RWPE1 (cell line): Measurements from ENCODE around the gene SYT2.

Experiments
- CTCF ChIA-PET: fragments of 350-600 bp; sonication (Branson Sonifier 250); formaldehyde crosslinking; extraction: SDS; loops from one replicate; lab custom pipeline; 2021; lab: Yijun Ruan, JAX
- POLR2A ChIA-PET: fragments of 400-600 bp; formaldehyde crosslinking; extraction: SDS; loops from one replicate; lab custom pipeline; 2020; ENCODE audit warnings: antibody characterized with exemption; ENCODE audit not compliant: low non-redundant PET; lab: Yijun Ruan, JAX
- DNase-seq: peaks from one replicate; pipeline ENCODE4 v3.0.0; 2012; ENCODE audit warnings: low spot score
- H3K27ac ChIP-seq: fragments of 450-650 bp; 2 replicates; pipeline ENCODE4 v1.5.1; 2017
- CTCF ChIP-seq: fragments of 450-650 bp; conservative IDR thresholded peaks from 2 replicates; pipeline ENCODE4 v1.5.1; 2017; ENCODE audit warnings: low read depth, mild to moderate bottlenecking

SYT2 gene

GRCh38 chr1:202683029-202683428 is 27.2 kb downstream of the SYT2 start:
- no peak for DNase-seq
- ChIA-PET POLR2A (no interaction called here), CTCF (interaction anchor here (0.6 to 1.7 kb wide), 4 partner anchors 34 to 170 kb away, joined by 3 to 5 read pairs (median 4); no protein-coding TSS in a partner anchor)
- H3K27ac ChIP-seq: no peak overlapping the region
- no peak for TF ChIP-seq CTCF

GRCh38 chr1:202682477-202682876 is 27.8 kb downstream of the SYT2 start:
- POLR2A ChIA-PET: no interaction called here
- no peak for DNase-seq
- CTCF ChIA-PET: interaction anchor here (0.6 to 1.7 kb wide), 3 partner anchors 34 to 489 kb away, joined by 3 to 5 read pairs (median 3); no protein-coding TSS in a partner anchor
- H3K27ac ChIP-seq: no peak overlapping the region
- no peak for TF ChIP-seq CTCF

GRCh38 chr1:202681736-202682420 is 28.4 kb downstream of the SYT2 start:
- no peak for TF ChIP-seq CTCF
- CTCF ChIA-PET: interaction anchor here (0.6 to 1.7 kb wide), 5 partner anchors 15 to 490 kb away, joined by 3 to 5 read pairs (median 3); no protein-coding TSS in a partner anchor
- POLR2A ChIA-PET: no interaction called here
- H3K27ac ChIP-seq: no peak overlapping the region
- DNase-seq: no peak

GRCh38 chr1:202680586-202681352 is 29.5 kb downstream of the SYT2 start:
- POLR2A ChIA-PET: no interaction called here
- no peak for TF ChIP-seq CTCF
- H3K27ac ChIP-seq: no peak overlapping the region
- CTCF ChIA-PET: interaction anchor here (0.6 to 1.2 kb wide), 3 partner anchors 14 to 405 kb away, joined by 3 read pairs; partner anchors contain the start of gene MYOG
- no peak for DNase-seq

- ChIA-PET CTCF (interaction anchor here (0.6 to 0.9 kb wide), 3 partner anchors 13 to 320 kb away, joined by 4 to 5 read pairs (median 4); no protein-coding TSS in a partner anchor), POLR2A (no interaction called here)
- no peak for TF ChIP-seq CTCF
- H3K27ac ChIP-seq: no peak overlapping the region
- DNase-seq: no peak
These were observed 30.7 kb downstream of the SYT2 start for GRCh38 chr1:202679406-202680177.

- no peak overlapping the region for H3K27ac ChIP-seq
- TF ChIP-seq CTCF: no peak
- DNase-seq: no peak
- ChIA-PET CTCF (interaction anchor here (0.6 to 0.7 kb wide), 2 partner anchors 10 to 768 kb away, joined by 3 read pairs; no protein-coding TSS in a partner anchor), POLR2A (no interaction called here)
These were observed 32.8 kb downstream of the SYT2 start for GRCh38 chr1:202677433-202677832.
